Measurements from ENCODE around the gene SIAE. TPM values are rescaled to one million over a fixed set of nuclear protein-coding genes. Genes with fewer than 3 reads are reported as not detected.

Gene SIAE

Small RNA genes lying within 50 kb of the gene (small RNA-seq; reads per million reads assigned to genes)
- gene RNA5SP352 (ENCODE audit: low read depth): not detected
